ENCODE measurements around the gene PIGV.
A peak's percentile ranks its signal among the peaks of the same experiment; 100 is the strongest.
"Not testable (repeated sequence)": the region's sequence is repeated elsewhere in the genome, so short reads cannot be mapped to it uniquely, and the experiment has no call there.

PIGV gene

GRCh38 chr1:26833432-26834405 is 46.0 kb downstream of the PIGV start:
- peak; percentile 93 for DNase-seq (ENCODE audit: low spot score)

- not testable (repeated sequence) for DNase-seq (ENCODE audit: low spot score)
Measured at GRCh38 chr1:26837665-26838064, 49.9 kb downstream of the PIGV start.

- DNase-seq (ENCODE audit: low spot score), result peak; percentile 68
Measured at GRCh38 chr1:26838474-26839338, 51.0 kb downstream of the PIGV start.

- DNase-seq (ENCODE audit: low spot score), result no peak
Measured at GRCh38 chr1:26839339-26839722, 51.6 kb downstream of the PIGV start.

GRCh38 chr1:26839779-26840178 is 52.0 kb downstream of the PIGV start:
- DNase-seq (ENCODE audit: low spot score), result no peak

- DNase-seq (ENCODE audit: low spot score), result no peak
Measured at GRCh38 chr1:26844424-26845196, 56.9 kb downstream of the PIGV start.

GRCh38 chr1:26847826-26848225 is 60.1 kb downstream of the PIGV start:
- not testable (repeated sequence) for DNase-seq (ENCODE audit: low spot score)

All from CD4-positive, alpha-beta T cell treated with Interleukin-2 at 100 ng/mL for 4 hours (primary cell).